IPS DF 6.9 (cell line): ENCODE data around the gene CSRNP2.

ENCODE experiments used
- DNase-seq: peaks from one replicate; pipeline ENCODE4 v3.0.0-alpha.2; 2013; ENCODE audit warnings: low read depth, low spot score
- H3K27ac ChIP-seq: one replicate; pipeline ENCODE4 v1.5.1; 2013; ENCODE audit warnings: low read length, control low read depth
- H3K27me3 ChIP-seq: 2 replicates; pipeline ENCODE4 v1.6.1; 2013; ENCODE audit warnings: mild to moderate bottlenecking, low read length; ENCODE audit not compliant: control insufficient read depth, insufficient read depth
- H3K36me3 ChIP-seq: 2 replicates; pipeline ENCODE4 v1.6.1; 2013; ENCODE audit warnings: low read length; ENCODE audit not compliant: control insufficient read depth, insufficient read depth
- H3K4me1 ChIP-seq: 2 replicates; pipeline ENCODE4 v1.6.1; 2013; ENCODE audit warnings: low read length; ENCODE audit not compliant: control insufficient read depth, insufficient read depth
- H3K4me3 ChIP-seq: 2 replicates; pipeline ENCODE4 v1.5.1; 2013; ENCODE audit warnings: mild to moderate bottlenecking, low read length
- H3K9me3 ChIP-seq: 2 replicates; pipeline ENCODE4 v1.6.1; 2013; ENCODE audit warnings: low read length, inconsistent platforms; ENCODE audit not compliant: control insufficient read depth, insufficient read depth
- WGBS: extraction: QIAGEN DNeasy Blood & Tissue Kit; methylation state at CpG from one replicate; pipeline ENCODE4 v1.1.7; 2013; ENCODE audit warnings: mixed read lengths, missing lambda C conversion rate; ENCODE audit not compliant: insufficient read length, insufficient coverage; 5-methylcytosine and 5-hydroxymethylcytosine counted together

Gene CSRNP2

GRCh38 chr12:51028813-51029150 is 54.6 kb downstream of the CSRNP2 start:
- H3K4me1 ChIP-seq, result no peaks in the 10 kb centered on the region
- no peaks in the 10 kb centered on the region for H3K36me3 ChIP-seq
- WGBS, result no CpG with 5 or more reads among the region's 5 CpGs
- no peak overlapping the region for H3K4me3 ChIP-seq
- no peak overlapping the region for H3K27ac ChIP-seq
- H3K27me3 ChIP-seq, result no peaks in the 10 kb centered on the region
- no peaks in the 10 kb centered on the region for H3K9me3 ChIP-seq
- DNase-seq, result no peak

GRCh38 chr12:51028126-51028812 is 55.1 kb downstream of the CSRNP2 start:
- H3K27ac ChIP-seq, result no peak overlapping the region
- H3K9me3 ChIP-seq, result no peaks in the 10 kb centered on the region
- DNase-seq, result peak; percentile 45

GRCh38 chr12:51027342-51027835 is 56.0 kb downstream of the CSRNP2 start:
- Histone ChIP-seq H3K36me3 (no peaks in the 10 kb centered on the region), H3K27ac (no peak overlapping the region), H3K4me3 (no peak overlapping the region), H3K4me1 (no peaks in the 10 kb centered on the region), H3K27me3 (no peaks in the 10 kb centered on the region), H3K9me3 (no peaks in the 10 kb centered on the region)
- DNase-seq, result no peak
- WGBS, result no CpG with 5 or more reads among the region's 15 CpGs

More at GRCh38 chr12:51028126-51028812, 55.1 kb downstream of the CSRNP2 start:
- Histone ChIP-seq H3K4me3 (no peak overlapping the region), H3K27me3 (no peaks in the 10 kb centered on the region), H3K36me3 (no peaks in the 10 kb centered on the region), H3K4me1 (no peaks in the 10 kb centered on the region)
- WGBS, result no CpG with 5 or more reads among the region's 9 CpGs

GRCh38 chr12:51025836-51026638 is 57.4 kb downstream of the CSRNP2 start, which contains the start of gene SLC11A2:
Gene SLC11A2 (minus strand): TSS chr12:51026384. CDS start chr12:51010728, 15,656 bp downstream.
- WGBS, result no CpG with 5 or more reads among the region's 74 CpGs
- Histone ChIP-seq H3K27ac (no peak within 1 kb of the TSS), H3K36me3 (no peaks in the 10 kb centered on the region), H3K9me3 (no peaks in the 10 kb centered on the region), H3K27me3 (no peaks in the 10 kb centered on the region), H3K4me3 (peak within 1 kb of the TSS; percentile 71; the same call in 1 of the 2 replicates), H3K4me1 (no peaks in the 10 kb centered on the region)
- DNase-seq, result peak; percentile 89

- Histone ChIP-seq H3K27me3 (no peaks in the 10 kb centered on the region), H3K36me3 (no peaks in the 10 kb centered on the region), H3K9me3 (no peaks in the 10 kb centered on the region), H3K4me1 (no peaks in the 10 kb centered on the region), H3K4me3 (peak overlapping the region; percentile 71; the same call in 1 of the 2 replicates), H3K27ac (no peak overlapping the region)
- whole genome bisulfite sequencing, result no CpG with 5 or more reads among the region's 9 CpGs
- no peak for DNase-seq
Measured at GRCh38 chr12:51025338-51025835, 58.0 kb downstream of the CSRNP2 start.

GRCh38 chr12:51023625-51024382 is 59.6 kb downstream of the CSRNP2 start:
- Histone ChIP-seq H3K27me3 (no peaks in the 10 kb centered on the region), H3K27ac (no peak overlapping the region), H3K36me3 (no peaks in the 10 kb centered on the region), H3K9me3 (no peaks in the 10 kb centered on the region), H3K4me3 (no peak overlapping the region), H3K4me1 (no peaks in the 10 kb centered on the region)
- no CpG with 5 or more reads among the region's 4 CpGs for WGBS
- no peak for DNase-seq

GRCh38 chr12:51021694-51022093 is 61.7 kb downstream of the CSRNP2 start:
- no CpG with 5 or more reads among the region's 1 CpG for WGBS
- no peaks in the 10 kb centered on the region for H3K9me3 ChIP-seq
- H3K27ac ChIP-seq, result no peak overlapping the region
- no peaks in the 10 kb centered on the region for H3K4me1 ChIP-seq
- H3K36me3 ChIP-seq, result no peaks in the 10 kb centered on the region
- H3K4me3 ChIP-seq, result no peak overlapping the region
- no peak for DNase-seq
- no peaks in the 10 kb centered on the region for H3K27me3 ChIP-seq

GRCh38 chr12:51020448-51021182 is 62.8 kb downstream of the CSRNP2 start:
- H3K27me3 ChIP-seq, result no peaks in the 10 kb centered on the region
- H3K27ac ChIP-seq, result no peak overlapping the region
- H3K9me3 ChIP-seq, result no peaks in the 10 kb centered on the region
- no CpG with 5 or more reads among the region's 7 CpGs for WGBS
- H3K4me1 ChIP-seq, result no peaks in the 10 kb centered on the region
- H3K36me3 ChIP-seq, result no peaks in the 10 kb centered on the region
- H3K4me3 ChIP-seq, result no peak overlapping the region
- no peak for DNase-seq

- H3K9me3 ChIP-seq, result no peaks in the 10 kb centered on the region
- no peak overlapping the region for H3K4me3 ChIP-seq
- no peak for DNase-seq
- no CpG with 5 or more reads among the region's 2 CpGs for WGBS
- H3K27ac ChIP-seq, result no peak overlapping the region
- no peaks in the 10 kb centered on the region for H3K4me1 ChIP-seq
- H3K27me3 ChIP-seq, result no peaks in the 10 kb centered on the region
- no peaks in the 10 kb centered on the region for H3K36me3 ChIP-seq
Measured at GRCh38 chr12:51019927-51020326, 63.5 kb downstream of the CSRNP2 start.
